Naive thymus-derived CD4-positive, alpha-beta T cell (primary cell): ENCODE measurements around the gene MOV10. TPM values are rescaled to one million over a fixed set of nuclear protein-coding genes. Genes with fewer than 3 reads are reported as not detected.

ENCODE experiments used
- ATAC-seq: fragments of 150-1000 bp; cut with Tn5 transposase; 2 replicates; pipeline ENCODE4 v1.10.0; 2021; ENCODE audit warnings: mild to moderate bottlenecking, moderate library complexity
- CTCF ChIA-PET: fragments of 350-600 bp; sonication (Branson Sonifier 250); formaldehyde crosslinking; loops from one replicate; lab custom pipeline; 2021; ENCODE audit warnings: antibody characterized with exemption; lab: Charles Lee
- POLR2A ChIA-PET: fragments of 350-600 bp; sonication (Branson Sonifier 250); formaldehyde crosslinking; loops from one replicate; lab custom pipeline; 2021; ENCODE audit warnings: antibody characterized with exemption, inconsistent platforms; lab: Charles Lee
- DNase-seq, 9 donors: peaks; one replicate each; pipeline versions ENCODE4 v3.0.0 to v3.0.0-alpha.2; 2020 to 2022; ENCODE audit warnings: mixed read lengths in 1 of 9
- H3K27ac ChIP-seq: one replicate; pipeline ENCODE4 v1.7.0; 2013; ENCODE audit warnings: mild to moderate bottlenecking, low read depth, low read length, moderate library complexity
- H3K27me3 ChIP-seq, 2 donors: one replicate each; pipeline ENCODE4 v1.7.0; 2013; ENCODE audit warnings: low read length in 2 of 2, mild to moderate bottlenecking in 2 of 2, moderate library complexity in 2 of 2; ENCODE audit not compliant: control insufficient read depth in 2 of 2, insufficient read depth in 2 of 2
- H3K36me3 ChIP-seq, 3 experiments: 1 replicate in 2 of 3; 2 replicates in 1 of 3; pipeline ENCODE4 v1.7.0; 2013; ENCODE audit warnings: low read length in 3 of 3, mild to moderate bottlenecking in 3 of 3, moderate library complexity in 1 of 3; ENCODE audit not compliant: insufficient read depth in 3 of 3, control insufficient read depth in 2 of 3
- H3K4me1 ChIP-seq, 2 donors: one replicate each; pipeline ENCODE4 v1.7.0; 2013; ENCODE audit warnings: low read length in 2 of 2, mild to moderate bottlenecking in 2 of 2, moderate library complexity in 1 of 2; ENCODE audit not compliant: control insufficient read depth in 2 of 2, insufficient read depth in 2 of 2
- H3K4me3 ChIP-seq: 2 replicates; pipeline ENCODE4 v1.7.0; 2013; ENCODE audit warnings: mild to moderate bottlenecking, low read length
- H3K9me3 ChIP-seq, 3 experiments: 1 replicate in 2 of 3; 2 replicates in 1 of 3; pipeline ENCODE4 v1.7.0; 2013; ENCODE audit warnings: low read length in 3 of 3; ENCODE audit not compliant: control insufficient read depth in 2 of 3
- H3K27ac Mint-ChIP-seq, 9 donors: one replicate each; pipeline ENCODE4 v1.8.0; 2020 to 2022; ENCODE audit warnings: mixed read lengths in 9 of 9, mild to moderate bottlenecking in 8 of 9, moderate library complexity in 5 of 9, inconsistent platforms in 2 of 9
- H3K27me3 Mint-ChIP-seq, 5 donors: one replicate each; pipeline ENCODE4 v1.8.0; 2021 to 2022; ENCODE audit warnings: mixed read lengths in 5 of 5, mild to moderate bottlenecking in 1 of 5
- H3K36me3 Mint-ChIP-seq, 5 donors: one replicate each; pipeline ENCODE4 v1.8.0; 2020 to 2022; ENCODE audit warnings: mixed read lengths in 5 of 5, mild to moderate bottlenecking in 3 of 5, inconsistent platforms in 1 of 5
- H3K4me1 Mint-ChIP-seq, 7 donors: one replicate each; pipeline ENCODE4 v1.8.0; 2020 to 2022; ENCODE audit warnings: mixed read lengths in 7 of 7, mild to moderate bottlenecking in 3 of 7, inconsistent platforms in 1 of 7
- H3K4me3 Mint-ChIP-seq, 10 donors: one replicate each; pipeline ENCODE4 v1.8.0; 2020 to 2022; ENCODE audit warnings: mild to moderate bottlenecking in 10 of 10, mixed read lengths in 10 of 10, moderate library complexity in 6 of 10, inconsistent platforms in 2 of 10
- H3K9me3 Mint-ChIP-seq, 11 donors: one replicate each; pipeline ENCODE4 v1.8.0; 2020 to 2022; ENCODE audit warnings: mixed read lengths in 11 of 11, mild to moderate bottlenecking in 4 of 11, inconsistent platforms in 1 of 11, moderate library complexity in 1 of 11
- intact Hi-C, 2 donors: fragments of 100-400 bp; cut with micrococcal nuclease; formaldehyde crosslinking; loops; one replicate each; pipeline ENCODE4 v1.15.1; 2023
- polyA plus RNA-seq, 2 donors: library from polyadenylated mRNA; unstranded; fragments of 300-500 nt; fragmentation: Illumina TruSeq; gene quantifications; one replicate each; pipeline ENCODE4 v1.2.3, GENCODE V29; 2021
- total RNA-seq, 6 experiments: library from RNA in 5 of 6; stranded (reverse) in 5 of 6; gene quantifications; 1 replicate in 5 of 6; 2 replicates in 1 of 6; pipeline ENCODE4 v1.2.3 and lab custom pipeline; 2021 to 2026

Gene MOV10
- total and polyA plus RNA-seq, 7 experiments from 2014 or later, result 26.1 to 126 (median 87.1) TPM

DNA sequence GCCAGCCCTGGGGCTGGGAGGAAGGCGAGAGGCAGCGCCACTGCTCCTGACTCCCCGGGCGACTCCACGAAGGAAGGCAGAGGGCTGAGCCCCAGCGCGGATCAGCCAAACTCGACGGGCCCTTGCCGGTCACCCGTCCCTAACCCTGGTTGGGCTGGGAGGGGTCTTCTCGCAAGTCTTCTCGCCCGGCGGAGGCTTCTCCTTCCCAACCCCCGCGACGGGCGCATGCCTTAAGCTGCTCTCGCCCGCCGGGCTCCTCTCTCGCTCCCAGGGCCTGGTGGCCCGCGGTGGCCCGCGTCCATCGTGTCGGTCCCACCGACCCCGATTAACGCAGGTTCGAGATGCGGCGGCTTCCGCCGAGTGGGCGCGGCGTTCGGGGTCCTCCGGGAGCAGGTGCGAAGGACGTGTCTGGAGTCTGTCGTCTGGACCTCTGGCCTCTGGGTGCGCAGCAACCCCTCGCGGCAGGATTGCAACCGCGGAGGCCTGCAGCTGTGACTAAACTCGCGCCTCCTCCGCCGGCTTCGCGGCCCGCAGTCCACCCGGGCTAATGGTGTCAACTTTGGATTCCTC is 69.6 kb downstream of the MOV10 start:
- Histone ChIP-seq H3K27ac (no peak overlapping the region), H3K4me1 (no peaks in the 10 kb centered on the region), H3K9me3 (no peaks in the 10 kb centered on the region), H3K4me3 (no peak overlapping the region), H3K27me3 (no peaks in the 10 kb centered on the region), H3K36me3 (no peaks in the 10 kb centered on the region)
- ChIA-PET POLR2A (no interaction called here), CTCF (no interaction called here)
- peaks cover 0 to 6% (median 4%) of the 10 kb centered on the region in 5 donors for H3K36me3 Mint-ChIP-seq
- intact Hi-C loops, result no loop called here
- H3K4me3 Mint-ChIP-seq, result peak overlapping the region in 8 of 10 donors; percentile 8 to 58 (median 27)
- H3K27me3 Mint-ChIP-seq, result peaks cover 72 to 82% (median 74%) of the 10 kb centered on the region in 5 donors
- peaks cover 0 to 13% (median 4%) of the 10 kb centered on the region in 11 donors for H3K9me3 Mint-ChIP-seq
- H3K27ac Mint-ChIP-seq, result no peak overlapping the region
- H3K4me1 Mint-ChIP-seq, result peaks cover 0 to 12% (median 7%) of the 10 kb centered on the region in 7 donors
- DNase-seq (no peak), ATAC-seq (no peak)

DNA sequence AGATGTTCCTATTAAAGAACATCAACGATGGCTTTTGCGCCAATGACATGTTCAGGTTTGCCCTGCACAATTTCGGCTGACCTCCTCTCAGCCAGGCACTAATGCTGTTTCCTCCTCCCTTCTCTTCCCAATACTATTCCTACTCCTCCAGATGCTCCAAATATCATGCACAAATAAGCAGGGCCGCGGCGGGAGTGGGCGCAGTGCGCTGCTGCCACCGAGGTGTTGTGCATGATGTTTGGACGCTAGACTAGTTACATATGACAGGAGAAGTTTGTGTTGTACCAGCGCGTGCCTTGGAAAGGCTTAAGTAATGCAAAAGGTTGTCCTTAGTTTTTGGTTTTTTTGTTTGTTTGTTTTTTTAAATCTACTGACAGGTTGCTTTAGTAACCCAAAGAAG is 73.9 kb downstream of the MOV10 start:
- H3K27ac Mint-ChIP-seq, result no peak overlapping the region
- ChIA-PET POLR2A (no interaction called here), CTCF (no interaction called here)
- Histone ChIP-seq H3K9me3 (no peaks in the 10 kb centered on the region), H3K4me1 (no peaks in the 10 kb centered on the region), H3K27me3 (no peaks in the 10 kb centered on the region), H3K36me3 (no peaks in the 10 kb centered on the region), H3K27ac (no peak overlapping the region), H3K4me3 (no peak overlapping the region)
- no peak for DNase-seq
- H3K9me3 Mint-ChIP-seq, result peaks cover 0 to 10% (median 4%) of the 10 kb centered on the region in 11 donors
- no peak for ATAC-seq
- intact Hi-C loops, result no loop called here
- peaks cover 0 to 5% (median 4%) of the 10 kb centered on the region in 5 donors for H3K36me3 Mint-ChIP-seq
- peaks cover 0 to 9% (median 7%) of the 10 kb centered on the region in 7 donors for H3K4me1 Mint-ChIP-seq
- peaks cover 49 to 56% (median 53%) of the 10 kb centered on the region in 5 donors for H3K27me3 Mint-ChIP-seq
- H3K4me3 Mint-ChIP-seq, result no peak overlapping the region

Other genes with a start within 250 kb of the MOV10 start
- gene WNT2B, start 165.7 kb upstream of the MOV10 start, total RNA-seq, result under 1 TPM in 4 of 5 experiments, not detected in 1; 0.38 to 0.94 (median 0.61) TPM
- gene WNT2B, start 165.7 kb upstream of the MOV10 start, polyA plus RNA-seq, result under 1 TPM; 0.05 to 0.55 TPM
- 10 to 100 TPM; 15.7 to 26.8 (median 24.8) TPM for gene ST7L, start 55.5 kb upstream of the MOV10 start, total RNA-seq
- gene ST7L, start 55.5 kb upstream of the MOV10 start, polyA plus RNA-seq, result 10 to 100 TPM; 14.0 to 14.2 TPM
- 100 to 1,000 TPM; 114 to 237 (median 143) TPM for gene CAPZA1, start 54.8 kb upstream of the MOV10 start, total RNA-seq
- gene CAPZA1, start 54.8 kb upstream of the MOV10 start, polyA plus RNA-seq, result 100 to 1,000 TPM; 114 to 135 TPM
- gene RHOC, start 32.5 kb downstream of the MOV10 start, total RNA-seq, result 10 to 100 TPM in 3 of 5 experiments, under 1 TPM in 2; 0.57 to 89.1 (median 18.7) TPM
- 1 to 10 TPM; 2.6 to 4.2 TPM for gene RHOC, start 32.5 kb downstream of the MOV10 start, polyA plus RNA-seq
- gene PPM1J, start 40.7 kb downstream of the MOV10 start, total RNA-seq, result 1 to 10 TPM in 1 of 5 experiments, under 1 TPM in 2, not detected in 2; 0.46 to 1.6 (median 0.50) TPM
- not detected for gene PPM1J, start 40.7 kb downstream of the MOV10 start, polyA plus RNA-seq